Cardiac septum (tissue), 1 donor: ENCODE data around the gene STRIP2. TPM values are rescaled to one million over a fixed set of nuclear protein-coding genes. Genes with fewer than 3 reads are reported as not detected.
"Not testable (repeated sequence)": the region's sequence is repeated elsewhere in the genome, so short reads cannot be mapped to it uniquely, and the experiment has no call there.

Experiments used
- DNase-seq: peaks from one replicate; pipeline ENCODE4 v3.0.0-alpha.2; 2020; ENCODE audit warnings: low spot score
- intact Hi-C: fragments of 100-400 bp; cut with DNase I; formaldehyde crosslinking; loops from one replicate; pipeline ENCODE4 v1.14.0; 2022
- total RNA-seq: library from RNA; stranded (reverse); fragmentation: NEBNext Ultra II Directional; extraction: Animal tissue kit (Norgen Biotek cat#: 25700); gene quantifications from one replicate; pipeline ENCODE4 v1.2.1, GENCODE V29; 2021
- donor health status: DM: no; HTN: no; CAD: no.

Gene STRIP2
- total RNA-seq, 1 donor from 2014 or later = 20.4 TPM

DNA sequence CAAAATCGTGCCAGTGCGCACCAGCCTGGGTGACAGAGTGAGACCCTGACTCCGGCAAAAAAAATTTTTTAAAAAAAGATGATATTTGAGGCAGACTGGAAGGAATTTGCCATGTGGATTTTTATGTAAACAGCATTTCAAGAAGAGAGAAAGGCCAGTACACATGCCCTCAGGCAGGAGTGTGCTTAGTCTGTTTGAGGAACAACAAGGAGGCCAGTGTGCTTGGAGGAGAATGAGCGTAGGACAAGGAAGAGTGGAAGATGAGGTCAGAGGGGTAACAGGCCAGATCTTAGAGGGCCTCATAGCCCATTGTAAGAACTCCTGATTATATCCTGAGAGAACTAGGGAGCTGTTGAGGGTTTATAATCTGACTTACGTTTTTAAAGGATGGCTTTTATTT is 17.2 kb upstream of the STRIP2 start:
- DNase-seq = no peak
- intact Hi-C loops = no loop called here

DNA sequence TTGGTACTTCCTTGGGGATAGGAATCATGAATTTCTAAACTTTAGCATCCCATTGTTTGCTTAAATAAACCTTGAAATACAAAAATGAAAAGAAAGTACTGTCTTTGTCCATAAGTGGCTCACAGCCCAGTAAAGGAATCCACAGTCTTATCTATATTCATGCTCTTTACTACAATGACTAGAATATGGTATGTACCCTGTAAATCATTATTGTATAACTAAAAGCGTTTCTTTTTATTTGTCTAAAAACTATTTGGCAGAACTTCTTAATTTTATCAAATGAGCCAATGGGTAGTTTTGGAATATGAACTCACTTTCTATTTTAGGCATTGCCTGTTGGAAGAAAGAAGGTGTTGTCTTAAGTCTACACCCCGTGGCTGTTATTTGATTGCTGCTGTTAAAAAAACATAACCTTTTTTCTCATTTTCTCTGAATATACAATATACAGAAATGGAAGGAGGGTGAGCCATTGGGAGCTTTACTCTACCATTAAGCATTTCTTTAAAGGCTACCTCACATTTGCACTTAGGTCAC is 12.4 kb upstream of the STRIP2 start:
- intact Hi-C loops = no loop called here
- no peak for DNase-seq

DNA sequence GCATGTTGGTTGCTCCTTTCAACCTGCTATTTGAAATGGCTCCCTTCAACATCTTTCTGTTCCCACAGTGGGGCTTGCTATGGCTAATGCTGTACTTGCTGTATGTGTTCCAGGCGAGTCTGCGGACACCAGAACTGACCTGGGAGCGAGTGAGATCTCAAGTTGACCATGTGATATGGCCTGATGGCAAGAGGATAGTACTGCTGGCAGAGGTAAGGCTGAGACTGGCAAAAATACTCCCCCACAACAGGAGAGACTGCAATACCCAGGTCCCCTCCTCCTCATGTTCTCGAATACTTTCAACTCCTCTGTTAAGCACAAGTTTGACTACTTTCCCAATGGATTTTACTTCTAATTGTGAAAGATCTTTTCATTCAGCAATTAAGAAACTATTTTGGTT is 11.5 kb upstream of the STRIP2 start:
- no peak for DNase-seq
- intact Hi-C loops = no loop called here

DNA sequence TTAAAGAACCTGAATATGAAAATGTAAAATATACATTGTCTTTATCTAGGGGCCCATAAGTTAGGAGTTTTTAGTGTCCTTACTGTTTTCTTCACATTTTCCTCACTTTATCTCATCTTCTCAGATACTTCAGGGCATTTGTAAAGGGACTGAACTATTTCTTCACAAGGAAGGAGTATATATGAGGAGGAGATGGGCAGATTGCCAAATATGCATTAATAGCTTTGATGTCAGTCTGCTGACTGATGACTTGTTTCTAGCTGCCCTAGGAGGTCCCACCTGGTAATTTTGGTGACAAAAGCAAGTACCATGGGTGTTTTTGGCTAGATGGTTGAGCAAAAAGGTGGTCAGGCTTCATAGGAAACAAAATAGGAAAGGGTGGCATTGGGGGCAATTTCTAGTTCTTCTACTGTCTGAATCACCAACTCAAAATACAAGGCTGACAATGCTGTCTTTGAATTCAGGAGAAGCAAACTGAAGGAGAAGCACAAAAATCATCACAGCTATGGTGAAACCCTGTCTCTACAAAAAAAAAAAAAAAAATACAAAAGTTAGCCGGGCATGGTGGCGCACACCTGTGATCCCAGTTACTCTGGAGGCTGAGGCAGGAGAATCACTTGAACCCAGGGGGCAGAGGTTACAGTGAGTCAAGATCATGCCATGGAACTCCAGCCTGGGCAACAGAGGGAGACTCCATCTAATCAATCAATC is 10.4 kb upstream of the STRIP2 start:
- intact Hi-C loops = no loop called here
- no peak for DNase-seq

DNA sequence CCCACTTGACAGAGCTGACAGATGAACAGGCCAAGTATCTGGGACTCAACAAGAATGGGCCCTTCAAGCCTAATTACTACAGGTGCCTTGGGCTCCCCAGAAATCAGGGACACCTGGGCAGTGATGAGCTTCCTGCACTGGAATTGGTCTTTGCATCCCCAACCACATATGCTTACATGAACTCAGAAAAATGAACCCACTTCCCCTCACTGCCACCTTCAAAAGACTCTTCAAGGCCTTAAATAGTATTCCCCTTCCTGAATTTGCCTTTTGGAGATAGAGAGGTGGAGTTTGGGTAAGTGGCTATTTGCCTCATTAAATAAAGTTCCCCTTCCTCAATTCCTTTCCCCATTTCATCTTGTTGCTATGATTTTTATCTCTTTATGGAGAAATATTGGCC is 7.8 kb upstream of the STRIP2 start:
- DNase-seq = no peak
- intact Hi-C loops = no loop called here

DNA sequence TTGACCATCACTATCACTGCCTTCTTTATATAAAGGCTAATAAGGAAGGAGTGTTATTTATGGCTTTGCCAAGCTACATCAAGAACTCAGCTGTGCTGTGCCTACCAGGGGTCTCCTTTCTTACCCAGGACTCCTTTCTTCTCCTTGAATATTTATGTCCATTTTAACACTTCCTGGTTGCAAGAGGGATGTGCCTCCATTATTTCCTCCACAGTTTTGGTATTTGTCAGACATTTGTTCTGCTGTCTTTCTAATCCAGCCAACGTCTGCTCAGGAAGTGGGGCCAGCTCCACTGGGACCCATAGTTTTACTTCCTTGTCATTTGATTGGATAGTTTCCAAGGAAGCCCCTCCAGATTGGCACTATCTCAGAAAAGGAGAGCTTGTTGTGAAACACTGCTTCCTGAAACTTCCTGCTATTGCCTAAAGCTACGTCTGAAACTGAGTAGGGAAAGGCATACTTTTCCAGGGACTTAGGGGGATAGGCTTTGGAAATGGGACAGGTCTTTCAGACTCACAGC is 6.6 kb upstream of the STRIP2 start:
- DNase-seq = no peak
- intact Hi-C loops = no loop called here

DNA sequence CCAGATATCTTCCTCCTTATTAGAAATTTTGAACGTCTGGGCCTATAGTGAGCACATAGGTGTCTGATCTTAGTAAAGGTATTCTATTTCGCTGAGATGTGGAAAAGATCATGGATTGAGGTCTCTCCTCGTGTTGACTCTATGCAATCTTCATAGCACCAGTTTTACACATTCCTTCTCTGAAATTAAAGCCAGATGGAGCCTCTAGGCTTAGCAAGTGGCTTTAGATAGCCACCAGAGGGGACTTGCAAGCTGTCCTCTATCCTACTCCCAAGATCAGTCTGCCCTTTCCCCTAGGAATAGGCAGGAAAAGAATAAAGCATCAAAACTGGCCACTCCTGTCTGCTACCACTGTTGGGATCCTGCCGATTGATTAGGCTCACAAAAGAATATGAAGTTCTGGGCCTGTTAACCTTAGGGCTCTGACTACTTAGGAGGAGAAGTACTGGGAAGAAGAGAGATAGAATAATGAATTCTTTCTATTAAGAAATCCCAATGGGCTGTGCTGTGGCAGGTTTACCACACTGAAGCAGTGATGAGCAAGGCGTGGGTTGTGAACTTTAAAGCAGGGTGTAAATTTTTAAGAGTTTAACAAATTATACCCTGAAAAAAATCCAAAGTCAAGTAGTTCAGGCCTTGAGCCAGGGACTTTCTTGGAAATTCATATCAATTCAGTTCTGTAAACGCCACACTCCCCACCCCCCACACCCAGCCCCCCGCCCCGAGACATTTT is 2.2 kb upstream of the STRIP2 start:
- intact Hi-C loops = no loop called here
- DNase-seq = no peak

DNA sequence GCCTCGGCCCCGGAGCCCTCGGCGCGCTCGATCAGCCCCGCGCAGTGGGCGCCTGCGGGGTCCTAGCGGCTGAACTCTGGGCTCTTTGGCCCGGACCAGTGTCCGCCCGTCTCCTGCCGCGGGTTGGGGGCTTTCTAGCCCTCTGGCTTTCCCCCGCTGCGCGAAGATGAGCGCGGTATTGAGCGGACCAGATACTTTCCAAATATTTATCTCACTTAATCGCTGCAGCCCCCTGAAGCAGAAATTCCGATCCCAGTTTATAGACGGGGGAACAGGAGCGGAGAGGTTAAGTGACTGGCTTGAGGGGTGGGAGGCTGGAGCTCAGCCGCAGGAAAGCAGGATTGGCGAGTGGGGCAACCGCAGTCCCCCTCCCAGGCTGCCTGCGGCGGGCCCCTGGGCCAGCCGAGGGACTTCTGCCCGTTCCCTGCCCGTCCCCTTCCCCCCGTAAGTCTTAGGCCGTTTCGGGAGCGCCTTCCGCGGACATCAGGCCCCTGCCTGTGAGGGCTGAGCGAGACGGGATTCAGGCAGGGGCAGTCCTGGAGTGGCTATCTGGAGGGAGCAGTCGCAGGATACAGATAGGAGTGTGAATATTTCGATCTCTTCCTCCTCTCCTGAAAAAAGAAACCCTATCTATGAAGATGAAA is 565 bp downstream of the STRIP2 start:
- no peak for DNase-seq
- intact Hi-C loops = no loop called here

DNA sequence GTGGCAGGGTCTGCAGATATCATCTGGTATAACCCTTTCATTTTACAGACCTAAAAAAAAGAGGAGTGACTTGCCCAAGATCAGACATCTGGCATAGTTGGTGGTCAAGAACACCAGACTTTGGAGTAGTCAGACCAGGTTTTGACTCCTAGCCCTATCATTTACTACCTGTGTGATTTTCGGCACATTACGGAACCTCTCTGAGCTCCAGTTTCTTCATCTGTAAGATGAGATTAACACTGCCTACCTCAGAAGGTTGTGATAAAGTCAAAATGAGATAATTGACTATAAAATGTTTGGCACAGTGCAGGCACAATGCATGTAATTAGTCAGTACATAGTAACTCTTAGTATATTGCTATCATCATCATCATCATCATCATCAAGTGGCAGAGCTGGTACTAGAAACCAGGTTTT is 1.2 kb downstream of the STRIP2 start:
- intact Hi-C loops = no loop called here
- DNase-seq = no peak

DNA sequence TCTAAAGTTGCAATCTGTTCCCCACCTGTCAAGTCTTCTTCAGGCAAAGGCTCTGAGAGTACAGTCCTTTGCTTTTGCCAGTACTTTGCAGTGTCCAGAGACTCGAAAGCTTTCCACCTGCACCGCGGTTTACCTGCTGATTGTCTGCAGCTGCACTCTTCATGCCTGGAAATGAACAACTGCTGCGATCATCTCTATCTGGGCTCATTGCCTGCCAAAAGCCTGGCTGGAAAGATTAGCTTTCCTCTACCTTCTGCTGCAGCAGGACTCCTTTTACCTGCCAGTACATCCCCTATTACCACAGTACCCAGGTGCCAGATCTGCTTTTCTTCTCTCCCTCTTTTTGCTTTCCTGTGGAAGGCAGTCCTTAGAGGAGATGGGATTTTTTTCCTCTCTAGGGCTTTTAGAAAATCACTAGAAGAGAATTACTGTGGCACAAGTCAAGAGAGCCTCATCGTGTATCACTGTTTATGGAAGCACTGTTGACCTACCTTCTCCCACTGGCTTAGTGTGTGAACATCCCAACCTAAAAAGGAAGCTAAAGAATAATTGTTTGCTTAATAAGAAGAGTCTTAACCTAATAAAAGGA is 2.2 kb downstream of the STRIP2 start:
- intact Hi-C loops = no loop called here
- DNase-seq = no peak

DNA sequence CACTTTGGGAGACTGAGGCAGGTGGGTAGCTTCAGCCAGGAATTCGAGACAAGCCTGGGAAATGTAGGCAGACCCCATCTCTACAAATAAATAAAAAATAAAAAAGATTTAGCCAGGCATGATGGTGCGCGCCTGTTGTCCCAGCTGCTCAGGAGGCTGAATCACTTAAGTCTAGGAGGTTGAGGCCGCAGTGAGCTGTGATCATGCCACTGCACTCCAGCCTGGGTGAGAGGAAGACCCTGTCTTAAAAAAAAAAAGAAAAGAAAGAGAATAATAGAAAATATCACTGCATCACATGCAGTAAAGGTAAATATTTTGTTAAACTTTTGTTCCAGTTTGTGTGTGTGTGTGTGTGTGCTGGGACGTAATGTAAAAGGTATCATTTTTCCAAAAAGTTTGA is 3.0 kb downstream of the STRIP2 start:
- intact Hi-C loops = no loop called here
- DNase-seq = no peak

DNA sequence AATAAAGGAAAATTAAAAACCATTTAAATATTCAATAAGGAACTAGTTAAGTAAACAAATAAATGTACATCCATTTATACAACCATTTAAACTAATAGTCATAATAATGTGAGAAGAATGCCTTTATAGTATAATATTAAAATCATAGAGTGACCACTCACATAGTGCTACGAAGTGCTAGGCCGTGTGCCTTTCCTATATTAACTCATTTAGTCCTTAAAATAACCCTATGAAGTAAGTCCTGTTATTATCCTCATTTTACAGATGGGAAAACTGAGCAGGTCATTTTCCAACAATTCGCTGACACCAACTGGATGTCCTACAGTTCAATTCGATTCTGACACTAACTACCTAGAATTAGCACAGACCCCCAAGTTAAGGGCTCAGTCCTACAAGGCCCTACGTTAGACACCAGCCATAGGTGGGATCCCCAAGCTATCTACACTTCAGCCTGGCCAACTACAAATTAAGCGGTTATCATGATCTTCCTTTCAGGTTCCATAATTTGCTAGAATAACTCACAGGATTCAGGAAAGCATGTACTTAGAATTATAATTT is 4.1 kb downstream of the STRIP2 start:
- DNase-seq = no peak
- intact Hi-C loops = no loop called here

DNA sequence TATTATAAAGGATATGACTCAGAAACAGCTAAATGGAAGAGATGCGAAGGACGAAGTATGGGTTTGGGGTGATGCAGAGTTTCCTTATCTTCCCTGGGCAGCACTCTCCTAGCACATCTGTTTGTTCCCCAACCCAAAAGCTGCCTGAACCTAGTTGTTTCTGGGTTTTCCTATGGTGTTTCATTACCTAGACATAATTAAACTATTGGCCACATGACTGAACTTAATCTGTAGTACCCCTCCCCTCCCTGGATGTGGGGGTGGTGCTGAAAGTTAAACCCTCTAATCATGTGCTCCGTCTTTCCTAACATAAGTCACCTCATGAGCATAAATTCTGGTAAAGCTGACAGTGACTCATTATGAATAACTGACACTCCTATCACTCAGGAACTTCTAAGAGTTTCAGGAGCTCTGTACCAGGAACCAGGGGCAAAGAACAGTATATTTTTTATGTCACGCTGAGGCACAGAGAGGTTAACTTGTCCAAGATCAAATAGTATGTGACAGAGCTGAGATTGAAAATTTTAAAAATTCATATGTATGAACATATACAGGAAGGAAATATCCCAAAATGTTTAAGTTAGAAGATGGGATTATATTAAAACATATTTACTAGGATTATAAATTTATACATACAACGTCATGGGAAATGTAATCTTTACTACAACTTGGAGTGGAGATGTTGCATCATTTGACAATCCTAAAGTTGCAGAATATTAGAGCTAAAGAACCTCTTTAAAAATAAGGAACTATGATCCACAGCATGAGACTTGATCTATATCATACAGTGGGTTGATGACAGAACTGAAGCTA is 4.8 kb downstream of the STRIP2 start:
- intact Hi-C loops = no loop called here
- no peak for DNase-seq

DNA sequence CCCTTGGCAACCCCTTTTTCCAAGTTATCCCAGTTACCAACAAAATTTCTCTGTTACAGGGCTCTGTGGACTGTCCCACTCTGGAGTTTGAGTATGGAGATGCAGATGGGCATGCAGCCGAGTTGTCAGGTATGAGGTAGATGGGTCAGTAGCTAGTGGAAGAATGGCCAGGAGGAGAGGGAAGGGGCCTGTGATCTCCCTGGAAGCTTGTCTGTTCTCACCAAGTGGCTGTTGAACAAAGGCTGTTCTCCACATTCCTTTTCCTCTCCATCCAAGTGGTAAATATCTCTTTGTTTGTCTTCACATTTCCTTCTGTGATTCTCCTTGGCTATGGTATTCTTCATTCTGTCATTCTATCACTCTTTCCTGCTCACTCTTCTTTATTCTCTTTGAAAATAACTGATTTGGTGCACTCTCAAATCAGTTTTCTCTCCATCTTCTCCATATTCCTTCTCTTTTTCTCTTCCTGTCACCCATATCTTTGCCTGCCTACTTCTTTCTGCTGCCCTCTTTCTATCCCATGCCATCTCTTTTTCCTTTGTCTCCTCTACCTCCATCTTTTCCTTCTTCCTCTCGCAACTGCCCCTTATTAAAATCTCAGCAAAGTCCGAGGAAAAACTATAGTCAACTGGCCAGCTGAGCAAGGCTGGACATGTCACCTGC is 5.9 kb downstream of the STRIP2 start:
- intact Hi-C loops = no loop called here
- DNase-seq = no peak

DNA sequence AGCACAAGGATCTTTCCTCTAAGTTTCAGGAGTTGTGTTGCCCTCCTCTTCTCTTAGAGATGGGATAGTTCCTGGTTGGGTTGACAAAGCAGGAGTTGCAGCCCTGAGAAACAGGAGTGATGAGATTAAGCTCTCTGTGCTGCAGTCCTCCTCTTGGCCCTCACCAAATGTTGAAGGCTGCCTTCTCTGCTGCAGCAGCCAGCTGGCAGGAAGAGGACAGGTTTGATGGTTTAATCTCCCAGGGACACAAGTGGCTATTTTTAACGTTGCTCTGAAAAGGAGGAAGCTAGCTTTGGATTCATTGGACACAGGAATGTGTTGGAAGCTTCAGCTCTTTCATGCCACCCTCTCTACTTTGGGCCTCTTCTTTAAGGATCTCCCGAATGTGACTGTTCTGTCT is 9.4 kb downstream of the STRIP2 start:
- intact Hi-C loops = no loop called here
- no peak for DNase-seq

DNA sequence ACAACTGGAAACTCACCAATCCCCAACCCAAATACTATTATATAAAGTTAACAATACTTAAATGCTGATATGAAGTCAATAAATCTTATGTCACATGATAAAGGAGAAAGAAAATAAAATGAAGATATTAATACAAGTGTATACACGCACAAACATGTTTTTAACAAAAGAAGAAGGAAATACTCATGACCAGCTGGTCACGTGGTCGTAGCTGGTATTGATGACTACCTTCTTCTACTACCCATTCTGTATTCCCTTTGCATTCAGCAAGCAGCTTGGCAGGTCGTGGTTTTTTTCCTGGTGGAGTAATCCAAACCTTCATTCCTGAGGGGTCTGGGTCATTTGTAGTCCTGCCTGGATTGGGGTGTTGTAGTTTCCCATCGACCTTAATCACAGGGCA is 10.5 kb downstream of the STRIP2 start:
- DNase-seq, intact Hi-C loops: not testable (repeated sequence)

DNA sequence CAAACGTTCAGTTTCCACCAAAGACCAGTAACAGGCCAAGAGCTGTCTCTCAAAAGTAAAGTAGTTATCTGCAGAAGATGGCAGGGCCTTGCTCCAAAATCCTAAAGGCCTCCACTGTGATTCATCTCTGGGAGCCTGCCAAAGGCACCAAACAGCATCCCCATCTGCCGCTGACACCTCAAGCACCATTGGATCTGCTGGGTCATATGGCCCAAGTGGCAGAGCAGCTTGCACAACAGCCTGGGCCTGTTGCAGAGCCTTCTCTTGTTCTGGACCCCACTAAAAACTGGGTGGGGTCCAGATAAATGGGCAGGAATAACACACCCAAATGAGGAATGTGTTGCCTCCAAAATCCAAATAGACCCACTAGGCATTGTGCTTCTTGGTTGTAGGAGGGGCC is 12.7 kb downstream of the STRIP2 start:
- intact Hi-C loops, DNase-seq: not testable (repeated sequence)

DNA sequence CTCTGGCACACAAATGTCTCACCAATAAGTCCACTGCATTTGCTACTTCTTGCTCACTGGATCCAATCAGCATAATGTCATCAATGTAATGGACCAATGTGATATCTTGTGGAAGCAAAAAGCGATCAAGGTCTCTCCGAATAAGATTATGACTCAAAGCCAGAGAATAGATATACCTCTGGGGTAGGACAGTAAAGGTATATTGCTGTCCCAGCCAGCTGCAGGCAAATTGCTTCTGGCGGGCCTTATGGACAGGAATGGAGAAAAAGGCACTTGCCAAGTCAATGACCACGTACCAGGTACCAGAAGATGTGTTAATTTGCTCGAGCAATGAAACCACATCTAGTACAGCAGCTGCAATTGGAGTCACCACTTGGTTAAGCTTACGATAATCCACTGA is 13.2 kb downstream of the STRIP2 start:
- DNase-seq, intact Hi-C loops: not testable (repeated sequence)
